Endothelial cell of umbilical vein (primary cell): ENCODE data around the gene TSPO. TPM values are rescaled to one million over a fixed set of nuclear protein-coding genes. Genes with fewer than 3 reads are reported as not detected.

Experiments used
- BruUV-seq: library from RNA; stranded (reverse); fragments of 400-500 nt; replicated peaks from 2 replicates; lab custom pipeline; 2021; lab: Mats Ljungman, UMichigan
- CTCF ChIA-PET: fragments of 300-600, 350-600 bp; sonication (Branson Sonifier 250); formaldehyde crosslinking; loops from one replicate; lab custom pipeline; 2021; ENCODE audit warnings: antibody characterized with exemption, inconsistent platforms; lab: Charles Lee
- POLR2A ChIA-PET: fragments of 300-600, 350-600 bp; sonication (Branson Sonifier 250); formaldehyde crosslinking; loops from one replicate; lab custom pipeline; 2021; ENCODE audit warnings: antibody characterized with exemption, inconsistent platforms; lab: Charles Lee
- DNase-seq: peaks from one replicate; pipeline ENCODE4 v3.0.0-alpha.2; 2011; ENCODE audit warnings: low read depth, low spot score
- FAIRE-seq: peaks from 2 replicates; lab custom pipeline; 2011; peaks lifted over from hg19 to GRCh38; lab: Jason Lieb, UNC
- H2AFZ ChIP-seq: 2 replicates; pipeline ENCODE4 v1.6.0; 2012; ENCODE audit warnings: low read depth, low read length, control low read depth, inconsistent platforms
- H3K27ac ChIP-seq: 2 replicates; pipeline ENCODE4 v1.5.1; 2011; ENCODE audit warnings: low read depth, mild to moderate bottlenecking, control low read depth, low read length, moderate library complexity; ENCODE audit not compliant: insufficient read depth
- H3K27me3 ChIP-seq, 2 experiments: 2 replicates each; pipeline versions ENCODE4 v1.6.0 to v1.6.1; 2011; ENCODE audit warnings: low read length in 2 of 2, mixed read lengths in 1 of 2; ENCODE audit not compliant: control insufficient read depth in 2 of 2, insufficient read depth in 2 of 2
- H3K36me3 ChIP-seq, 2 experiments: 2 replicates in 1 of 2; 3 replicates in 1 of 2; pipeline ENCODE4 v1.5.1; 2011; ENCODE audit warnings: low read length in 2 of 2, mild to moderate bottlenecking in 1 of 2, moderate library complexity in 1 of 2; ENCODE audit not compliant: control insufficient read depth in 2 of 2, insufficient read depth in 2 of 2; ENCODE audit errors: extremely low read depth in 1 of 2
- H3K4me1 ChIP-seq: 3 replicates; pipeline ENCODE4 v1.5.1; 2011; ENCODE audit warnings: mild to moderate bottlenecking, low read length; ENCODE audit not compliant: control insufficient read depth, insufficient read depth; ENCODE audit errors: extremely low read depth
- H3K4me2 ChIP-seq: 2 replicates; pipeline ENCODE4 v1.6.1; 2011; ENCODE audit warnings: low read length, control low read depth, mixed read lengths; ENCODE audit not compliant: insufficient read depth
- H3K4me3 ChIP-seq, 3 experiments: fragments of 200-600 bp in 1 of 3; sonication (generic), shearing (Covaris generic) in 1 of 3; replicated peaks in 1 of 3; 2 replicates each; pipeline ENCODE4 v1.5.1; 2011 to 2016; ENCODE audit warnings: control low read depth in 3 of 3, low read length in 3 of 3, mild to moderate bottlenecking in 2 of 3, inconsistent platforms in 1 of 3, low read depth in 1 of 3, moderate library complexity in 1 of 3; ENCODE audit not compliant: insufficient read depth in 1 of 3
- H3K79me2 ChIP-seq: 2 replicates; pipeline ENCODE4 v1.6.0; 2012; ENCODE audit warnings: low read length, inconsistent platforms; ENCODE audit not compliant: control insufficient read depth, insufficient read depth
- H3K9ac ChIP-seq: replicated peaks from 2 replicates; pipeline ENCODE3; 2011; ENCODE audit warnings: low read length, control low read depth; ENCODE audit not compliant: insufficient read depth; ENCODE audit errors: extremely low read depth
- H3K9me1 ChIP-seq: replicated peaks from 3 replicates; pipeline ENCODE4 v1.6.0; 2011; ENCODE audit warnings: mild to moderate bottlenecking, low read length; ENCODE audit not compliant: control insufficient read depth, insufficient read depth; ENCODE audit errors: extremely low read depth
- H3K9me3 ChIP-seq: replicated peaks from 2 replicates; pipeline ENCODE4 v1.5.1; 2012; ENCODE audit warnings: low read length, inconsistent platforms; ENCODE audit not compliant: control insufficient read depth, insufficient read depth
- H4K20me1 ChIP-seq: replicated peaks from 2 replicates; pipeline ENCODE3; 2011; ENCODE audit warnings: mild to moderate bottlenecking, low read length; ENCODE audit not compliant: control insufficient read depth, insufficient read depth; ENCODE audit errors: extremely low read depth
- CTCF ChIP-seq, 2 donors: IDR thresholded peaks; 1 replicate in 1 of 2; 2 replicates in 1 of 2; pipeline ENCODE4 v1.5.1; 2011; ENCODE audit warnings: low read length in 2 of 2, mild to moderate bottlenecking in 2 of 2, moderate library complexity in 2 of 2, control low read depth in 1 of 2, inconsistent platforms in 1 of 2, low read depth in 1 of 2; ENCODE audit not compliant: insufficient read depth in 1 of 2; ENCODE audit errors: extremely low read depth in 1 of 2
- EZH2 ChIP-seq: IDR thresholded peaks from 2 replicates; pipeline ENCODE4 v1.6.1; 2012; ENCODE audit warnings: borderline replicate concordance, low read depth, mild to moderate bottlenecking, moderate library complexity, low read length, inconsistent platforms; ENCODE audit not compliant: severe bottlenecking
- FOS ChIP-seq: IDR thresholded peaks from 2 replicates; pipeline ENCODE4 v1.6.1; 2011; ENCODE audit warnings: mild to moderate bottlenecking, low read length, moderate library complexity, borderline replicate concordance; ENCODE audit not compliant: insufficient read depth
- GATA2 ChIP-seq: IDR thresholded peaks from 2 replicates; pipeline ENCODE4 v1.7.0; 2011; ENCODE audit warnings: low read depth, mild to moderate bottlenecking, moderate library complexity, mixed read lengths, low read length; ENCODE audit not compliant: insufficient read length, insufficient read depth
- MAX ChIP-seq: IDR thresholded peaks from 2 replicates; pipeline ENCODE4 v1.6.1; 2011; ENCODE audit not compliant: insufficient read depth, insufficient read length
- MYC ChIP-seq: IDR thresholded peaks from one replicate; pipeline ENCODE4 v1.6.1; 2011; ENCODE audit warnings: mild to moderate bottlenecking, low read depth, low read length
- POLR2A ChIP-seq: IDR thresholded peaks from 2 replicates; pipeline ENCODE4 v1.6.1; 2012; ENCODE audit warnings: low read depth, mild to moderate bottlenecking, control low read depth, low read length
- POLR2AphosphoS5 ChIP-seq: IDR thresholded peaks from 2 replicates; pipeline ENCODE4 v1.6.1; 2012; ENCODE audit warnings: low read depth, mild to moderate bottlenecking, control low read depth, low read length, moderate library complexity; ENCODE audit not compliant: insufficient read depth
- dilution Hi-C: fragments of 300-500 bp; cut with MboI; formaldehyde crosslinking; loops from one replicate; pipeline ENCODE4 v1.15.0; 2019; ENCODE audit warnings: low sequenced_read_pairs; ENCODE audit not compliant: extremely low pct_ligation_motif_present
- intact Hi-C: fragments of 100-400 bp; cut with micrococcal nuclease; formaldehyde crosslinking; loops from one replicate; pipeline ENCODE4 v1.10.0; 2022
- polyA plus RNA-seq, 4 experiments: library from polyadenylated mRNA; depleted of rRNA in 3 of 4; stranded (reverse) in 3 of 4; unstranded in 1 of 4; fragments of >200 nt; gene quantifications; 2 replicates each; pipeline versions ENCODE4 v1.2.1 to v1.2.3, GENCODE V29; 2011 to 2012; ENCODE audit warnings: missing spikeins in 1 of 4
- total RNA-seq: library from RNA; stranded (reverse); gene quantifications from 2 replicates; pipeline ENCODE4 v1.2.3, GENCODE V29; 2021

TSPO gene
- total and polyA plus RNA-seq, 2 donors (not counting 3 experiments of a cell fraction or from before 2014, with no cell fraction given), result 328 to 720 TPM

- FAIRE-seq (no peak), DNase-seq (no peak)
- Histone ChIP-seq H3K9me3 (no peaks in the 10 kb centered on the region), H3K4me2 (no peak overlapping the region), H3K9ac (no peak overlapping the region), H4K20me1 (no peaks in the 10 kb centered on the region), H2AFZ (no peak overlapping the region), H3K27ac (no peak overlapping the region), H3K79me2 (no peaks in the 10 kb centered on the region), H3K36me3 (peaks cover 11 to 18% of the 10 kb centered on the region in 2 experiments), H3K9me1 (no peaks in the 10 kb centered on the region), H3K4me3 (no peak overlapping the region), H3K27me3 (no peaks in the 10 kb centered on the region), H3K4me1 (peaks cover 2% of the 10 kb centered on the region)
- BruUV-seq, result no TSS peak
- CTCF ChIA-PET, result no interaction called here
- POLR2A ChIA-PET, result no interaction called here
- intact Hi-C loops, result no loop called here
- TF ChIP-seq MYC, result no peak
- no peak for TF ChIP-seq POLR2A
- TF ChIP-seq EZH2, result no peak
- TF ChIP-seq CTCF (IDR thresholded peaks at IDR 0.05; ENCODE audit: extremely low read depth in 1 of 2, insufficient read depth in 1 of 2, low read depth in 1 of 2, low read length in 2 of 2), result no peak
- no peak for TF ChIP-seq MAX
- no peak for TF ChIP-seq GATA2
- no peak for TF ChIP-seq POLR2AphosphoS5
- TF ChIP-seq FOS, result no peak
- dilution Hi-C loops, result no loop called here
Observed at GRCh38 chr22:43172191-43172590, 20.8 kb downstream of the TSPO start.
